Measurements from ENCODE around the gene EEIG1. TPM values are rescaled to one million over a fixed set of nuclear protein-coding genes. Genes with fewer than 3 reads are reported as not detected.

Gene EEIG1
- total and polyA plus RNA-seq, 2 of the 4 experiments (the other 2 are of a cell fraction): 1.1 to 23.2 TPM

GRCh38 chr9:128027705-128028104 is 46.9 kb upstream of the EEIG1 start:
- no CpG with 5 or more reads among the region's 4 CpGs for WGBS, 2 experiments (ENCODE audit: extremely low coverage in 2 of 2, insufficient read length in 1 of 2)
- Histone ChIP-seq H3K9ac (ENCODE audit: low read depth, low read length) (no peak overlapping the region), H3K4ac (ENCODE audit: low read depth, low read length) (no peak overlapping the region), H3K23ac (ENCODE audit: low read depth, low read length) (no peak overlapping the region), H3K27me3 (ENCODE audit: control insufficient read depth, insufficient read depth, low read length) (no peaks in the 10 kb centered on the region), H3K4me2 (ENCODE audit: low read depth, low read length) (no peak overlapping the region), H2AK5ac (ENCODE audit: low read depth, low read length) (no peak overlapping the region), H2AK9ac (replicated peaks; ENCODE audit: low read depth, low read length, poor library complexity) (no peak overlapping the region), H4K20me1 (ENCODE audit: insufficient read depth, low read length) (no peaks in the 10 kb centered on the region), H4K91ac (ENCODE audit: insufficient read depth, low read depth, low read length) (no peak overlapping the region), H2BK15ac (ENCODE audit: low read depth, low read length) (no peak overlapping the region), H3K9me1 (ENCODE audit: insufficient read depth, low read length) (0 out of 2 replicates have a peak, but pooled peaks cover 2% of the 10 kb centered on the region), H3K56ac (ENCODE audit: extremely low read depth, insufficient read depth, low read length) (no peak overlapping the region), H2BK120ac (ENCODE audit: low read depth, low read length) (no peak overlapping the region), H2BK20ac (ENCODE audit: low read depth, low read length) (no peak overlapping the region), H3K36me3 (ENCODE audit: control insufficient read depth, insufficient read depth, low read length) (no peaks in the 10 kb centered on the region), H3K79me1 (ENCODE audit: low read depth in 1 of 2, low read length in 2 of 2) (no peaks in the 10 kb centered on the region), H3K4me3 (ENCODE audit: insufficient read depth, low read depth, low read length) (no peak overlapping the region), H3K9me3 (ENCODE audit: control insufficient read depth, insufficient read depth, low read length) (no peaks in the 10 kb centered on the region), H3K18ac (ENCODE audit: low read depth, low read length) (no peak overlapping the region), H2BK5ac (ENCODE audit: low read depth, low read length, poor library complexity, severe bottlenecking) (no peak overlapping the region), H2AFZ (replicated peaks; ENCODE audit: low read length, poor library complexity) (no peak overlapping the region), H3K27ac (ENCODE audit: insufficient read depth, low read length) (no peak overlapping the region), H3K14ac (replicated peaks; ENCODE audit: low read depth, low read length) (no peak overlapping the region), H4K5ac (ENCODE audit: low read depth, low read length) (no peak overlapping the region), H4K8ac (ENCODE audit: low read depth in 2 of 2, low read length in 2 of 2) (no peak overlapping the region), H3K4me1 (ENCODE audit: control insufficient read depth, insufficient read depth, low read length) (peaks cover 4% of the 10 kb centered on the region; the same call in 1 of the 2 replicates)
- ATAC-seq (ENCODE audit: low read depth) (no peak), DNase-seq (no peak)
- ChIA-PET POLR2A (ENCODE audit: unreplicated experiment) (no interaction called here), CTCF (no interaction called here)
- TF ChIP-seq USF2 (IDR thresholded peaks at IDR 0.05; ENCODE audit: low read depth, low read length): no peak
- no peak for TF ChIP-seq SMC3 (IDR thresholded peaks at IDR 0.05; ENCODE audit: low read depth, low read length)
- TF ChIP-seq RCOR1 (IDR thresholded peaks at IDR 0.05; ENCODE audit: insufficient replicate concordance, low read length): no peak
- no peak for TF ChIP-seq ELK1 (IDR thresholded peaks at IDR 0.05; ENCODE audit: borderline replicate concordance, low read depth, low read length)
- no peak for TF ChIP-seq RFX5 (IDR thresholded peaks at IDR 0.05; ENCODE audit: low read depth, low read length)
- no peak for TF ChIP-seq CEBPB (IDR thresholded peaks at IDR 0.05; ENCODE audit: low read depth, low read length)
- no peak for TF ChIP-seq CTCF (conservative IDR thresholded peaks at IDR 0.05; ENCODE audit: low read depth, low read length)
- no peak for TF ChIP-seq MAFK (IDR thresholded peaks at IDR 0.05; ENCODE audit: low read depth, low read length)
- no peak for TF ChIP-seq POLR2A (IDR thresholded peaks at IDR 0.05; ENCODE audit: low read depth, low read length)
- TF ChIP-seq FOS (IDR thresholded peaks at IDR 0.05; ENCODE audit: low read depth, low read length): no peak
- no peak for TF ChIP-seq RAD21 (IDR thresholded peaks at IDR 0.05; ENCODE audit: low read length)
- TF ChIP-seq MAZ (IDR thresholded peaks at IDR 0.05; ENCODE audit: borderline replicate concordance, low read depth, low read length): no peak
- no peak for TF ChIP-seq NFE2L2 (IDR thresholded peaks at IDR 0.05; ENCODE audit: low read depth, low read length)
- TF ChIP-seq MXI1 (IDR thresholded peaks at IDR 0.05; ENCODE audit: borderline replicate concordance, low read depth, low read length): no peak
- no peak for TF ChIP-seq CHD1 (IDR thresholded peaks at IDR 0.05; ENCODE audit: low read depth, low read length)
- no peak for TF ChIP-seq BHLHE40 (IDR thresholded peaks at IDR 0.05; ENCODE audit: low read depth, low read length)
- in situ Hi-C loops (cut with MboI; ENCODE audit: low sequenced_read_pairs) (no loop called here), intact Hi-C loops (cut with micrococcal nuclease) (no loop called here), dilution Hi-C loops (cut with HindIII; ENCODE audit: low sequenced_read_pairs, unreplicated experiment) (no loop called here)
- no TSS peak for BruUV-seq (replicated peaks)
